HepG2 (cell line): ENCODE data around the gene SNAPC4. TPM values are rescaled to one million over a fixed set of nuclear protein-coding genes. Genes with fewer than 3 reads are reported as not detected.
A peak's percentile ranks its signal among the peaks of the same experiment; 100 is the strongest.

Source experiments
- ATAC-seq: fragments of 200-7000 bp; cut with Tn5 transposase; 3 replicates; pipeline ENCODE4 v1.9.1; 2020; ENCODE audit warnings: mild to moderate bottlenecking, moderate library complexity
- BruUV-seq: library from RNA; stranded (reverse); fragments of 400-500 nt; replicated peaks from 2 replicates; lab custom pipeline; 2021; lab: Mats Ljungman, UMichigan
- CTCF ChIA-PET: fragments of 300-600 bp; formaldehyde crosslinking; extraction: SDS; loops from one replicate; lab custom pipeline; 2021; ENCODE audit warnings: low total read pairs, inconsistent platforms, low intra/inter-chr PET ratio; lab: Yijun Ruan, JAX
- POLR2A ChIA-PET: fragments of 350-600 bp; sonication (Branson Sonifier 250); formaldehyde crosslinking; loops from one replicate; lab custom pipeline; 2020; ENCODE audit warnings: antibody characterized with exemption, inconsistent platforms; lab: Yijun Ruan, JAX
- DNase-seq: peaks from one replicate; pipeline ENCODE4 v3.0.0-alpha.2; 2015; ENCODE audit warnings: low spot score
- FAIRE-seq: peaks from 3 replicates; lab custom pipeline; 2011; peaks lifted over from hg19 to GRCh38; lab: Jason Lieb, UNC
- H2AFZ ChIP-seq: one replicate; pipeline ENCODE4 v1.6.1; 2011; ENCODE audit warnings: low read length, inconsistent platforms
- H3K27ac ChIP-seq: fragments of 300-600 bp; 3 replicates; pipeline ENCODE4 v1.8.0; 2011; ENCODE audit warnings: mixed run types, mild to moderate bottlenecking, mixed read lengths, low read length, inconsistent platforms; ENCODE audit not compliant: insufficient read depth; ENCODE audit errors: extremely low read length
- H3K27me3 ChIP-seq, 2 experiments: fragments of 200-600 bp in 1 of 2; 2 replicates in 1 of 2; 3 replicates in 1 of 2; pipeline versions ENCODE4 v1.6.0 to v1.8.0; 2011; ENCODE audit warnings: low read length in 2 of 2, mild to moderate bottlenecking in 2 of 2, moderate library complexity in 2 of 2, inconsistent platforms in 1 of 2; ENCODE audit not compliant: insufficient read depth in 2 of 2, control insufficient read depth in 1 of 2
- H3K36me3 ChIP-seq, 2 experiments: fragments of 200-600 bp in 1 of 2; replicated peaks in 1 of 2; 2 replicates in 1 of 2; 3 replicates in 1 of 2; pipeline versions ENCODE4 v1.5.1 to v1.8.0; 2011; ENCODE audit warnings: low read length in 2 of 2, inconsistent platforms in 1 of 2; ENCODE audit not compliant: insufficient read depth in 2 of 2, control insufficient read depth in 1 of 2
- H3K4me1 ChIP-seq: 2 replicates; pipeline ENCODE4 v1.5.1; 2012; ENCODE audit warnings: low read length, inconsistent platforms; ENCODE audit not compliant: insufficient read depth
- H3K4me2 ChIP-seq: 2 replicates; pipeline ENCODE4 v1.6.0; 2011; ENCODE audit warnings: low read depth, low read length, inconsistent platforms
- H3K4me3 ChIP-seq, 3 experiments: fragments of 200-600 bp in 1 of 3; sonication (generic), shearing (Covaris generic) in 1 of 3; replicated peaks in 1 of 3; 2 replicates each; pipeline ENCODE4 v1.5.1; 2011 to 2016; ENCODE audit warnings: low read length in 3 of 3, inconsistent platforms in 2 of 3, low read depth in 2 of 3, mild to moderate bottlenecking in 2 of 3, control low read depth in 1 of 3, mixed read lengths in 1 of 3; ENCODE audit not compliant: insufficient read depth in 1 of 3
- H3K79me2 ChIP-seq: one replicate; pipeline ENCODE4 v1.6.1; 2011; ENCODE audit warnings: low read length, inconsistent platforms; ENCODE audit not compliant: insufficient read depth
- H3K9ac ChIP-seq: 2 replicates; pipeline ENCODE4 v1.6.0; 2011; ENCODE audit warnings: mild to moderate bottlenecking, low read depth, low read length, inconsistent platforms; ENCODE audit not compliant: insufficient read depth
- H3K9me3 ChIP-seq: 2 replicates; pipeline ENCODE4 v1.5.1; 2012; ENCODE audit warnings: mild to moderate bottlenecking, low read length
- H4K20me1 ChIP-seq: 2 replicates; pipeline ENCODE4 v1.6.0; 2011; ENCODE audit warnings: inconsistent platforms, mild to moderate bottlenecking, low read length, moderate library complexity; ENCODE audit not compliant: insufficient read depth
- AGO2 ChIP-seq: fragments of 200-400 bp; formaldehyde crosslinking; optimal IDR thresholded peaks from 2 replicates; pipeline ENCODE3; 2017; ENCODE audit warnings: mild to moderate bottlenecking, low read depth, low read length, moderate library complexity
- KDM3A ChIP-seq: IDR thresholded peaks from 2 replicates; pipeline ENCODE4 v1.6.1; 2018; ENCODE audit warnings: low read depth, missing compliant biosample characterization
- NRL ChIP-seq: sonication (generic); formaldehyde crosslinking; IDR thresholded peaks from 2 replicates; pipeline ENCODE4 v1.5.0; 2020; ENCODE audit warnings: missing genetic modification reagents, mild to moderate bottlenecking, moderate library complexity, borderline replicate concordance
- RBFOX2 ChIP-seq: fragments of 200-400 bp; formaldehyde crosslinking; IDR thresholded peaks from 2 replicates; pipeline ENCODE4 v1.6.1; 2017; ENCODE audit warnings: low read depth, mild to moderate bottlenecking, low read length
- WGBS: methylation state at CpG from one replicate; pipeline ENCODE4 v1.1.6; 2017; ENCODE audit warnings: low lambda C conversion rate; 5-methylcytosine and 5-hydroxymethylcytosine counted together
- in situ Hi-C: cut with HindIII; loops from 2 replicates; pipeline ENCODE4 v1.10.0; 2017; ENCODE audit warnings: low pct_unique_long_range_greater_than_20kb; ENCODE audit not compliant: extremely low pct_ligation_motif_present
- intact Hi-C: fragments of 100-400 bp; cut with micrococcal nuclease; formaldehyde crosslinking; loops from one replicate; pipeline ENCODE4 v1.10.0; 2022; ENCODE audit not compliant: unreplicated experiment
- polyA plus RNA-seq, 8 experiments: library from polyadenylated mRNA; depleted of rRNA in 3 of 8; stranded (reverse) in 7 of 8; unstranded in 1 of 8; fragments of >200 nt; fragmentation: Illumina TruSeq in 4 of 8; extraction: Trizol in 4 of 8; gene quantifications; 2 replicates each; pipeline versions ENCODE4 v1.2.1 to v1.2.3, GENCODE V29; 2011 to 2016; ENCODE audit warnings: low read depth in 4 of 8, missing spikeins in 1 of 8, mixed read lengths in 1 of 8; ENCODE audit not compliant: insufficient read depth in 1 of 8
- total RNA-seq, 5 experiments: library from RNA; depleted of rRNA; stranded (reverse); fragments of >200 nt; fragmentation: Illumina TruSeq; extraction: Trizol; gene quantifications; 2 replicates each; pipeline ENCODE4 v1.2.3, GENCODE V29; 2016; ENCODE audit warnings: low read depth in 1 of 5
- TF ChIP-seq, protein P1 (sequence below): sonication (generic); formaldehyde crosslinking; IDR thresholded peaks from 2 replicates; pipeline ENCODE4 v1.4.0; 2020; ENCODE audit warnings: low read depth, mild to moderate bottlenecking, missing genetic modification reagents
- TF ChIP-seq, protein P2 (sequence below): sonication (generic); formaldehyde crosslinking; IDR thresholded peaks from 2 replicates; pipeline ENCODE4 v1.9.0; 2022; ENCODE audit warnings: missing genetic modification reagents, mild to moderate bottlenecking, borderline replicate concordance

Gene SNAPC4
- total and polyA plus RNA-seq, 2 of the 13 experiments (the other 11 are each of a cell fraction or from before 2014, with no cell fraction given) = 2.0 to 6.0 TPM

DNA sequence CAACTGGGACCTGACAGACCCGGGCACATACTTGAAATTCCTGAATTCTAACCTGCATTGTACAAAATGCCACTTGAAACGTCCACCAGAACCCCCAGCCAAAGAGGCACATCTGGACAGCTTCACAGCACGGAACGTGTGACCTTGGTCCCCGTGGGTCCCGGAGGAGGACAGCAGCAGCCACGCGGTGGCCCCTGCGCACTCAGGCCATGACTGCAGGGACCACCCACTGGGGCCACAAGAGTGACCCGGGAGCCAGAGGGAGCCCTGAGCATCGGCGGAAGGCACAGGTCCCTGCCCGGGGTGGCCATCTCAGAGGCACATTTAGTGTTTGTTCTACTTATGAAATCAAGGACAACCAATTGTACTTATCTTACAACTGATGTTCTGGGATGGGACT, 2.1 kb upstream of the SNAPC4 start:
- POLR2A ChIA-PET = interaction anchor here (1.4 kb wide), 1 partner anchor 57 kb away, joined by 5 read pairs; no protein-coding TSS in a partner anchor
- peaks cover 13 to 31% of the 10 kb centered on the region in 2 experiments; a peak in 4 of 5 replicates for H3K36me3 ChIP-seq
- no TSS peak for BruUV-seq
- H2AFZ ChIP-seq = no peak overlapping the region
- H3K4me1 ChIP-seq = peaks cover 20% of the 10 kb centered on the region
- no peak overlapping the region for H3K9ac ChIP-seq
- H3K27ac ChIP-seq = no peak overlapping the region
- WGBS = 79% methylated on average over 6 of the region's 13 CpGs
- no peaks in the 10 kb centered on the region for H3K27me3 ChIP-seq
- in situ Hi-C loops = no loop called here
- H4K20me1 ChIP-seq = no peaks in the 10 kb centered on the region
- TF ChIP-seq KDM3A (CRISPR knock-in tag) (no peak), RBFOX2 (peak; percentile 66), AGO2 (peak; percentile 57)
- TF ChIP-seq, protein P1, sequence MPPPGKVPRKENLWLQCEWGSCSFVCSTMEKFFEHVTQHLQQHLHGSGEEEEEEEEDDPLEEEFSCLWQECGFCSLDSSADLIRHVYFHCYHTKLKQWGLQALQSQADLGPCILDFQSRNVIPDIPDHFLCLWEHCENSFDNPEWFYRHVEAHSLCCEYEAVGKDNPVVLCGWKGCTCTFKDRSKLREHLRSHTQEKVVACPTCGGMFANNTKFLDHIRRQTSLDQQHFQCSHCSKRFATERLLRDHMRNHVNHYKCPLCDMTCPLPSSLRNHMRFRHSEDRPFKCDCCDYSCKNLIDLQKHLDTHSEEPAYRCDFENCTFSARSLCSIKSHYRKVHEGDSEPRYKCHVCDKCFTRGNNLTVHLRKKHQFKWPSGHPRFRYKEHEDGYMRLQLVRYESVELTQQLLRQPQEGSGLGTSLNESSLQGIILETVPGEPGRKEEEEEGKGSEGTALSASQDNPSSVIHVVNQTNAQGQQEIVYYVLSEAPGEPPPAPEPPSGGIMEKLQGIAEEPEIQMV = no peak
- DNase-seq = no peak
- peaks cover 21% of the 10 kb centered on the region for H3K79me2 ChIP-seq
- H3K9me3 ChIP-seq = no peaks in the 10 kb centered on the region
- CTCF ChIA-PET = no interaction called here
- intact Hi-C loops = no loop called here
- no peak overlapping the region for H3K4me3 ChIP-seq
- FAIRE-seq = no peak
- no peak for ATAC-seq
- no peak overlapping the region for H3K4me2 ChIP-seq

DNA sequence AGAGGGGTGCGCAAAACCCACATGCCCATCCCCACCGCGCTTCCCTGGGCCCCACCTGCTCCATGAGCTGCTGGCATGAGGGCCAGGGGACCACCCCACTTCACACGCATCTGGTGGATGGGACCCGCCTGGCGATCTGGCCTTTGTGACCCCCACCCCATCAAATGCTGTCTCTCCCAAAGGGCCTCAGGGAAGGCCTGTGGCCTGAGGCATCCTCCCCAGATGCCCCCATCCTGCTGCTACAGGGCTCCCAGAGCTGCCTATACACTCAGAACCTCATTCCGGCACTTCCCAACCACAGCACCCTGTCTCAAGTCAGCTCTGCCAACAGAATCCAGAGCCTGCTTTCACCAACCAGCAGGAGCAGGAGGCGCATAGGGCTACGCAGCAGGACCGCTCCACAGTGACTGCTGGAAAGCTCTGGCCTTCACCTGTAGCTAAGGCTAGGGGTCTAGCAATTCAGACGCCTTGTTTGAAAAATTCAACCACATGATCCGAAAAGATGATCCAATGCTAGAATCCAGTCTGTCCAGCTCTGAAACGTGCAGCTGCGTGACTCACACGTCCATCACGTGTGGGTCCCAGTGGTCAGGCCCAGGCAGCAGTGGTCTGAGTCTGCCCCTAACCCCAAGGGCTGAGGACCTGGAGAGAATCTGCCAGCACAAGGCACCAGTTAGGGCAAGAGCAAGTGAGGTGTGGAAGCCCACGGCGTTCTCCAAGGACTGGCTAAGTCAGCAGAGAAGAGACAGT, 1.4 kb upstream of the SNAPC4 start:
- ATAC-seq = no peak
- Histone ChIP-seq H3K36me3 (peaks cover 15 to 32% of the 10 kb centered on the region in 2 experiments; a peak in 4 of 5 replicates), H3K27me3 (no peaks in the 10 kb centered on the region), H3K4me2 (no peak overlapping the region), H3K4me3 (no peak overlapping the region), H3K9me3 (no peaks in the 10 kb centered on the region), H2AFZ (no peak overlapping the region), H4K20me1 (no peaks in the 10 kb centered on the region), H3K4me1 (peaks cover 20% of the 10 kb centered on the region), H3K79me2 (peaks cover 21% of the 10 kb centered on the region), H3K9ac (no peak overlapping the region), H3K27ac (no peak overlapping the region)
- TF ChIP-seq, protein P2, sequence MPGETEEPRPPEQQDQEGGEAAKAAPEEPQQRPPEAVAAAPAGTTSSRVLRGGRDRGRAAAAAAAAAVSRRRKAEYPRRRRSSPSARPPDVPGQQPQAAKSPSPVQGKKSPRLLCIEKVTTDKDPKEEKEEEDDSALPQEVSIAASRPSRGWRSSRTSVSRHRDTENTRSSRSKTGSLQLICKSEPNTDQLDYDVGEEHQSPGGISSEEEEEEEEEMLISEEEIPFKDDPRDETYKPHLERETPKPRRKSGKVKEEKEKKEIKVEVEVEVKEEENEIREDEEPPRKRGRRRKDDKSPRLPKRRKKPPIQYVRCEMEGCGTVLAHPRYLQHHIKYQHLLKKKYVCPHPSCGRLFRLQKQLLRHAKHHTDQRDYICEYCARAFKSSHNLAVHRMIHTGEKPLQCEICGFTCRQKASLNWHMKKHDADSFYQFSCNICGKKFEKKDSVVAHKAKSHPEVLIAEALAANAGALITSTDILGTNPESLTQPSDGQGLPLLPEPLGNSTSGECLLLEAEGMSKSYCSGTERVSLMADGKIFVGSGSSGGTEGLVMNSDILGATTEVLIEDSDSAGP = 0 out of 2 replicates have a peak, but pooled peaks have one; percentile 0
- peak; percentile 77 for TF ChIP-seq AGO2
- no peak for TF ChIP-seq NRL
- in situ Hi-C loops = no loop called here
- no peak for FAIRE-seq
- 92% methylated on average over 16 of the region's 18 CpGs for WGBS
- POLR2A ChIA-PET = interaction anchor here (1.2 to 1.6 kb wide), 5 partner anchors 8 to 90 kb away, joined by 3 to 6 read pairs (median 5); partner anchors contain the start of gene DNLZ
- no peak for DNase-seq
- CTCF ChIA-PET = interaction anchor here (2.0 kb wide), 1 partner anchor 62 kb away, joined by 12 read pairs; no protein-coding TSS in a partner anchor
- no TSS peak for BruUV-seq
- intact Hi-C loops = no loop called here
